GM12801 (cell line): ENCODE data around the gene SEC22A.

Source experiments
- TF ChIP-seq, protein P1 (sequence below): IDR thresholded peaks from one replicate; pipeline ENCODE4 v1.5.1; 2011; ENCODE audit warnings: control low read depth; ENCODE audit not compliant: insufficient read length; ENCODE audit errors: extremely low read depth

The SEC22A gene

DNA sequence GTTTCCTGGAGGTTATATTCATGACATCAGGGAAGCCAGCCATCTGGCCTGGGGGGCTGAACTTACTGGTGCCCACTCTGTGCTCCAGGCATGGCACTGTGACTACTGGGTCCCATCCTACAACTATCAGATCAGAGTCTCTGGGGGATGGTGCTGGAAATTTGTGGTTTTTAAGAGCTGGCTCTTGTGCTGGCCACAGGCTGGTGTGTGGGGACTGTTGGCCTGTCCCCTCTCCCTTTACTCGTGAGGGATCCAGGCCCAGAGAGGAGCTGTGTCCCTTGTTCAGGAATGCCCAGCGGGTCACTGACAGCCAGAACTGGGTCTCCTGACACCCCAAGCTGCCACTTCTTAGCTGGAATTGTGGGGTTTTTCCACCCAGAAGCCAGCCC lies 44.5 kb upstream of the SEC22A start:
- TF ChIP-seq, protein P1, sequence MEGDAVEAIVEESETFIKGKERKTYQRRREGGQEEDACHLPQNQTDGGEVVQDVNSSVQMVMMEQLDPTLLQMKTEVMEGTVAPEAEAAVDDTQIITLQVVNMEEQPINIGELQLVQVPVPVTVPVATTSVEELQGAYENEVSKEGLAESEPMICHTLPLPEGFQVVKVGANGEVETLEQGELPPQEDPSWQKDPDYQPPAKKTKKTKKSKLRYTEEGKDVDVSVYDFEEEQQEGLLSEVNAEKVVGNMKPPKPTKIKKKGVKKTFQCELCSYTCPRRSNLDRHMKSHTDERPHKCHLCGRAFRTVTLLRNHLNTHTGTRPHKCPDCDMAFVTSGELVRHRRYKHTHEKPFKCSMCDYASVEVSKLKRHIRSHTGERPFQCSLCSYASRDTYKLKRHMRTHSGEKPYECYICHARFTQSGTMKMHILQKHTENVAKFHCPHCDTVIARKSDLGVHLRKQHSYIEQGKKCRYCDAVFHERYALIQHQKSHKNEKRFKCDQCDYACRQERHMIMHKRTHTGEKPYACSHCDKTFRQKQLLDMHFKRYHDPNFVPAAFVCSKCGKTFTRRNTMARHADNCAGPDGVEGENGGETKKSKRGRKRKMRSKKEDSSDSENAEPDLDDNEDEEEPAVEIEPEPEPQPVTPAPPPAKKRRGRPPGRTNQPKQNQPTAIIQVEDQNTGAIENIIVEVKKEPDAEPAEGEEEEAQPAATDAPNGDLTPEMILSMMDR, result no peak

DNA sequence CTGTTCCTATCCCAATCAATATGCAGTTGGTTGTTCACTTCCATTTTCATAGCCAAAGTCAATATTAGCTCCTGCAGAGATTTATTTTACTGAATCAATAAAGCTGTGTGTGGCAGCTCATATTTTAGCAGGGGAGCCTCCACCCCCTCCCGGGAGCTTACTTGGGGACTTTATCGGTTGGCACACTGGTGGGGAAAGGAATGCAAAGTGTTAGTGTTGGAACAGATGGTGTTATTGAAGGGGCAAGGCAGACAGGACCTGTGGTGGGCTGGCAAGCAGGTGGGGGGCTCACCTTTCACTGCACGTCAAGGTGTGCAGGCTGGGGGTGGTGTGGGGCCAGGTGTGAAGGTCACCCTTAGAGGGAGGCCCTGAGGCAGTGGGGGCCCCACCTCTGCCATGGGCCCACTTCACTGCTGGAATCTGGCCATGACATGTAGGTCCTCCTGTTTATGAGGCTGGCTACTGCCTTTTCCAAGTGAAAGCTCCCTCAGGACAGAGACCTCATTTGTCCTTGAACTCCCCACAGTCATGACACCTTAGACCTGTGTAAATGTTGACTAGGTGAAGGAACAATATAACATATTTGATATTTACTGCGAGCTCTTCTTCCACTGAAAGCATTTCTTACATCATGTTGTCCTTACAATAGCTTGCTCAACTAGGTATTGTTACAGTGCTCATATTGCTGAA lies 44.0 kb upstream of the SEC22A start:
- TF ChIP-seq, protein P1, result no peak

DNA sequence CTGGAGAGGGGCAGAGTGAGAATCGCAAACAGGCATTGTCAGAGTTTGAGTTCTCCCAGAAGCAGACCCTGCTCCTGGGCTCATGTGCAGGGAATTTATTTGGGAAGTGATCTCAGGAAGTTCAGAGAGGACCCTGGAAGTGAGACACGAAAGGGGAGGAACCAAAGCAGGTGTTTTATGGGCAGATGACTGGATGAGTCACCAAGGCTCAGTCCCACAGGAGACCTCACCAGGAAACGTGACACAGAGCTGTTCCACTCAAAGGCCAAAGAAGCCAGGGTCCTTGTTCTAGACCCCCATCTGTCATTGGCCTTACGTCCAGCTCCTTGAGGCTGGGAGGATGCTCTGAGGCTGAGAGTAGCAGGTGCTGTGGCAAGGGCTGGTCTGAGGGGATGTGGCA lies 43.4 kb upstream of the SEC22A start:
- TF ChIP-seq, protein P1, result no peak

DNA sequence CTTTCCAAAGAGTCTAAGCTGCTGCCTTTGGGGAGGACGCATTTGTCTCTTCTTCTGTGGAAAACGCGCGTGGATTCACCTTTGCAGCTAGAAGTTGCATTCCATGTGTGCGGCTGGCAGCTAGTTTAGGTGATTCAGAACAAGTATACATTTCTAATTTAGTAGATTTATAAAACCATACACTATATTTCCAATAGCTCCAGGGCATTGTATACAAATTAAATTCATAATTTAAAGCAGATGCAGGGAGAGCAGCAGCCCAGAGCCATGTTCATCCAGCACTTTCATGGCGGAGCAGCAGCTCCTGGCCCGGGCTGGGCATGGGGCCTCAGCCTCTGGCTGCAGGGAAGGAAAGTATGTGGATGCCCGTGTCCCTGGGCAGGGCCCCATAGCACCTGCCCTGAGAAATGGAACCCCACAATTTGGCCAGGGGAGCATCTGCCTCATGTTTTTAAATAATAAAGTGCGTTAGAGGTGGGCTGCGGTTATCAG lies 42.8 kb upstream of the SEC22A start:
- TF ChIP-seq, protein P1, result no peak

DNA sequence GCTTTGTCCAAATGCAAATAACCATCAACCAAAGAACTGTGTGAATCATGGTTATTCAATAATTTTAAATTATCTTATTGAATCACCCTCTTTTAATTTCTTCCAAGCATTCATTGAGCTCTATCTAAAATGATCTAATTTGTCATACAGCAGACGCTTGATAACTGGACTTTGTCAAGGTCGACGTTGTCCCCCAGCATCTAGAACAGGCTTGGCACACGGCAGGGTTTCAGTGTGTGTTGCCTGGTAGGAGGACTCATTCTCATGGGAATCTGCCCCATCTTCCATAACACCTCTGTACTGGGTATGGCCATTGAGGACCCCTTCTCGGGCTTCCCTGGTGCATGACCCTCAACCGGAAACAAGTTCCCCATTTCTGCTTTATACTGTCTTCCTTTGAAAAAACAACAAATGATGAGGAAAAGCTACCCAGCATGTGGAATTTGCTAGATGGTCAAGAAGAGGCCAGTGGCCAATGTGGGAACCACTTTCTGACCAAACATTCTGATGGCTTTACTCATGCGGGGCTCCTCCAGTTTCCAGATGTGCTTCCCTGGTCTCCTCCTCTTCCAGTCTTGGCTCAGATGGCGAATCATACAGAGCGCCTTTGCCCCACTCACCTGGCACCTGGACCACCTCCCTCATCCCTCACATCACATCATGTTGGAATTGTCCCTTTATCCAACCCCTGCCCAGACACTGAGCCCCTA lies 41.7 kb upstream of the SEC22A start:
- TF ChIP-seq, protein P1, result no peak

DNA sequence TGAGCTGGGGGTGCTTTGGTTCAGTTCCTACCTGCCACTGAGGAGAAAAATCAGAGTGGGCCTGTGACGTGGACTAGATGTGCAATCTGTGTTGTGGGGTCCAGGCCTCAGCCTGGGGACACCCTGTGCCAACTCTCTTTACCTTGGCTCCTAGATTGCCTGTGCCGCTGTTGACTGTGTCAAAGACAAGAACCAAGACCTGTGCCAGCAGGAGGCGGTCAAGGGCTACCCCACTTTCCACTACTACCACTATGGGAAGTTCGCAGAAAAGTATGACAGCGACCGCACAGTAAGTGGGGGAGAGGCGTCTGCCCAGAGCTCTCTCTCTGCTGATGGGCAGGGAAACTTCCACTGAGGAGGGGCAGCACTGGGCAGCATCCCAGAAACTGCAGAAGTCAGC lies 40.6 kb upstream of the SEC22A start:
- TF ChIP-seq, protein P1, result no peak

DNA sequence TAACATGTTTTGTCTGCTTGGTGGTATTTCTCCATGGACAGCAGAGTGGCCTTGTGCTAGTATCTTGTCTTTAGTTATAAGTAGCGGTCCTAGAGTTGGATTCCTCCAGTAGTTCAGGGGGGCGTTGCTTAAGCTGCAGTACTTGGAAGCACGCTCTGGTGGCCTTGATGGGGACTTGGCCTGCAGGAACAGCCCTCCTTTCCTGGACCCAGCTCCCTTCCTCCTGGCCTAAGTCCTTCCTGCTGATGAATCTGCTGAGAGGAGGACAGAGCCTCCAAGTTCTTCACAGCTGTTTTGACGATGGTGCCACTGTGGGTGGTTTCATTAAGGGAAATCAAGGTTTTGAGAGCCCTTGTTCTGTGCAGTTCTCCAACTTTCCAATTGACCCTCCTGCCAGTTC lies 38.6 kb upstream of the SEC22A start:
- TF ChIP-seq, protein P1, result no peak
